ENCODE results near the gene MYLIP.
"Not testable (repeated sequence)": the region's sequence is repeated elsewhere in the genome, so short reads cannot be mapped to it uniquely, and the experiment has no call there.

MYLIP gene

DNA sequence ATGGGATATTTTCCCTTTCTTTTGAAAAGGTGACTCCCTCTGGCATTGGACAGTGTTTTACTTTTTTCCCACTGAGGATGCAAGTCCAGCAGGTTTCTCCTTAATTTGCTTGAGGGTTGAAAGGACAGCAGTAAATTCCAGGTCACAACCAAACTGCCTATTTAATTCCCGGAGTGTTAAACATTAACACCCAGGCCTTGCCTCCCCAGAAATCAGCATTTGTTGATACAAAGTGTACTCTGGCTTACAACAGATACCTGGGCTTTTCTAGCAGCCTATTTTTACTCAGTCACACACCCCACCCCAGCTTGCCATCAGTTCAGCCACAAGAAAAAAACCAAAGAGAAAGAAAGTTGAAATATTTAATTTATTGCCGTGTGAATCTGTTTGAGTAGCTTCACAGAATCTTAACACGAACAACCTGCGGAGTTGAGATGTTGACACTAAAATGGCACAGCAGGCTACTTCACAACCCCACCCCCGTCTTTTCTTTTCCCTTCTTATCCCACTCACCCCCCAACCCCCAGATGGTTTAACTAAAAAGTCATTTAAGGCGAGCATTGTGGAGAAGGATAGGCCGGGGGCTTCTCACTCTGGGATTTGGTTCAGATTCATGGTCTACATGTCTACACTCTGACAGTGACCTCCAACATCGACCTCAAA is 45.7 kb downstream of the MYLIP start:
- Histone ChIP-seq H2AFZ (ENCODE audit: low read depth, low read length) (no peak overlapping the region), H3K36me3 (ENCODE audit: insufficient read depth, low read length) (no peaks in the 10 kb centered on the region), H3K27me3 (ENCODE audit: insufficient read depth, low read length) (peaks cover 22% of the 10 kb centered on the region), H3K4me3 (ENCODE audit: low read length) (no peak overlapping the region), H3K9me3 (ENCODE audit: low read length) (no peaks in the 10 kb centered on the region), H3K4me1 (ENCODE audit: insufficient read depth, low read length) (peaks cover 4% of the 10 kb centered on the region)

- H3K9me3 ChIP-seq (ENCODE audit: low read length); H3K4me1 ChIP-seq (ENCODE audit: insufficient read depth, low read length): not testable (repeated sequence)
Measured at GRCh38 chr6:16176600-16176999, 47.7 kb downstream of the MYLIP start.

GRCh38 chr6:16177881-16178280 is 49.0 kb downstream of the MYLIP start:
- Histone ChIP-seq H3K4me1 (ENCODE audit: insufficient read depth, low read length) (peaks cover 4% of the 10 kb centered on the region), H3K27me3 (ENCODE audit: insufficient read depth, low read length) (peaks cover 19% of the 10 kb centered on the region), H3K4me3 (ENCODE audit: low read length) (no peak overlapping the region), H3K36me3 (ENCODE audit: insufficient read depth, low read length) (no peaks in the 10 kb centered on the region), H2AFZ (ENCODE audit: low read depth, low read length) (no peak overlapping the region), H3K9me3 (ENCODE audit: low read length) (no peaks in the 10 kb centered on the region)

More at GRCh38 chr6:16176600-16176999, 47.7 kb downstream of the MYLIP start:
- peaks cover 19% of the 10 kb centered on the region for H3K27me3 ChIP-seq (ENCODE audit: insufficient read depth, low read length)
- H3K36me3 ChIP-seq (ENCODE audit: insufficient read depth, low read length); H3K4me3 ChIP-seq (ENCODE audit: low read length); H2AFZ ChIP-seq (ENCODE audit: low read depth, low read length): not testable (repeated sequence)

DNA sequence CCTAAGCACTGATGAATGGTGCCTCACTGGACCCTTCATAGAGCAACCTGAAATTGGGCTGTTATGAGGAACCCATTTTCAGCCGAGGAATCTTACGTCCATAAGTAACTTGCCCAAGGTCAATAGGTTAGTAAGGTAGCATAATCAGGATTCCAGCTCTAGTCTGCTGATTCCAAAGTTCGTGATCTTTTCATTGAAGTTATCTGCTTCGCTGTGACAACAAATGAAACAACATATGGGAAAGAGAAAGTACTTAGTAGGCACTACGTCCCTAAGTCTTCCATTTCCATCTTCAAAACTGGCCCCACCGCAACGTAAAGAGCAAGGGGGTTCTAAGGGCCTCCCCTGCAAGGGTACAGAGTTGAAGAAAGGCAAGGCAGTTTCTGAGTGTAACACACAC is 49.5 kb downstream of the MYLIP start:
- H3K4me3 ChIP-seq (ENCODE audit: low read length): no peak overlapping the region
- H2AFZ ChIP-seq (ENCODE audit: low read depth, low read length): no peak overlapping the region
- H3K27me3 ChIP-seq (ENCODE audit: insufficient read depth, low read length): peaks cover 18% of the 10 kb centered on the region
- no peaks in the 10 kb centered on the region for H3K36me3 ChIP-seq (ENCODE audit: insufficient read depth, low read length)
- no peaks in the 10 kb centered on the region for H3K9me3 ChIP-seq (ENCODE audit: low read length)
- H3K4me1 ChIP-seq (ENCODE audit: insufficient read depth, low read length): peaks cover 4% of the 10 kb centered on the region

DNA sequence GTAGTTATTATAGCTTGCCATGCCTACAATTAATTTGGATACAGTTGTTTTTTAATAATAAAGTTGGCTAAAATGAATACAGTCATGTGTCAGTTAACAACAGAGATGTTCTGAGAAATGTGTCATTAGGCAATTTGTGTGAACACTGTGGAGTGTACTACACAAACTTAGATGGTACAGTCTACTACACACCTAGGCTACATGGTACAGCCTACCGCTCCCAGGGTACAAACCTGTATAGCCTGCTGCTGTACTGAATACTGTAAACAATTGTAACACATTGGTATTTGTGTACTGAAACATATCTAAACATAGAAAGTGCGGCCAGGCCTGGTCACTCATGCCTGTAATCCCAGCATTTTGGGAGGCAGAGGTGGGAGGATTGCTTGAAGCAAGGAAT is 50.2 kb downstream of the MYLIP start:
- no peaks in the 10 kb centered on the region for H3K36me3 ChIP-seq (ENCODE audit: insufficient read depth, low read length)
- H3K9me3 ChIP-seq (ENCODE audit: low read length): no peaks in the 10 kb centered on the region
- H3K4me1 ChIP-seq (ENCODE audit: insufficient read depth, low read length): peaks cover 4% of the 10 kb centered on the region
- H3K4me3 ChIP-seq (ENCODE audit: low read length): no peak overlapping the region
- H2AFZ ChIP-seq (ENCODE audit: low read depth, low read length): no peak overlapping the region
- H3K27me3 ChIP-seq (ENCODE audit: insufficient read depth, low read length): peaks cover 16% of the 10 kb centered on the region

DNA sequence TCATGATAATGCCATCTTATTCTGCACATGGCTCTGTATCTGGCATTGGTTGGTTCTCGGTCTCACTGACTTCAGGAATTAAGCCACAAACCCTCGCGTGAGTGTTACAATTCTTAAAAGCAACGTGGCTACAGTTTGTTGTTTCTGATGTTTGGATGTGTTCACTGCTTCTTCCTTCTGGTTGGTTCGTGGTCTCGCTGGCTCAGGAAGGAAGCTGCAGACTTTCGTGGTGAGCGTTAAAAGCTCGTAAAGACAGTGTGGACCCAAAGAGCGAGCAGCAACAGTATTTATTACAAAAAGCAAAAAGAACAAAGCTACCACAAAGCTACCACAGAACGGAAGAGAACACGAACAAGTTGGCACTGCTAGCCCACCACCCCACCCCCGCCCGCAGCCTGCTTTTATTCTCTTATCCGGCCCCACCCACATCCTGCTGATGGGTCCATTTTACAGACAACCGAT is 51.1 kb downstream of the MYLIP start:
- Histone ChIP-seq H3K36me3 (ENCODE audit: insufficient read depth, low read length) (no peaks in the 10 kb centered on the region), H2AFZ (ENCODE audit: low read depth, low read length) (no peak overlapping the region), H3K27me3 (ENCODE audit: insufficient read depth, low read length) (peaks cover 13% of the 10 kb centered on the region), H3K4me3 (ENCODE audit: low read length) (no peak overlapping the region), H3K4me1 (ENCODE audit: insufficient read depth, low read length) (no peaks in the 10 kb centered on the region), H3K9me3 (ENCODE audit: low read length) (no peaks in the 10 kb centered on the region)

DNA sequence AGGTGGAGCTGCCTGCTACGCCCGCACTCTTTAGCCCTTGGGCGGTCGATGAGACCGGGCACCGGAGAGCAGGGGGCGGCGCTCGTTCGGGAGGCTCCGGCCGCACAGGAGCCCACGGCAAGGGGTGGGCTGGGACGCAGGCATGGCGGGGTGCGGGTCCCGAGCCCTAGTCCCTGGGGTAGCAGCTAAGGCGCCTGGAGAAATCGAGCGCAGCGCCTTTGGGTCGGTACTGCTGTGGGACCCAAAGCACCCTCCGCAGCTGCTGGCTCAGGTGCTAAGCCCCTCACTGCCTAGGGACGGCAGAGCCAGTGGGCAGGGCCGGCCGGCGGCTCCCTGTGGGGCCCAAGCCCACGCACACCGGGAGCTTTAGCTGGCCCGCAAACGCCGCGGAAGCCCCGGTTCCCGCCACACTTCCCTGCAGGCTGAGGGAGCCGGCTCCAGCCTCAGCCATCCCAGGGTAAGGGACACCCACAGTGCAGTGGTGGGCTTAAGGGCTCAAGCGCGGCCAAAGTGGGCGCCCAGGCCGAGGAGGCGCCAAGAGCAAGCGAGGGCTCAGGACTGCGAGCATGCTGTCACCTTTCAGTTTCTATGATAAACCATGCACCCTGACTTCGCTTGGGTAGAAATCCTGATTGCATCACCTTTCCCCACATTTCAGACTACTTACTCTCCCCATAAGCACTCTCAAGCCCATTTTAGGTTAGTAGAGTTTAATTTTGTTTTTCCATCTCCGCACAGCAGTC is 52.0 kb downstream of the MYLIP start:
- H3K4me3 ChIP-seq (ENCODE audit: low read length): no peak overlapping the region

DNA sequence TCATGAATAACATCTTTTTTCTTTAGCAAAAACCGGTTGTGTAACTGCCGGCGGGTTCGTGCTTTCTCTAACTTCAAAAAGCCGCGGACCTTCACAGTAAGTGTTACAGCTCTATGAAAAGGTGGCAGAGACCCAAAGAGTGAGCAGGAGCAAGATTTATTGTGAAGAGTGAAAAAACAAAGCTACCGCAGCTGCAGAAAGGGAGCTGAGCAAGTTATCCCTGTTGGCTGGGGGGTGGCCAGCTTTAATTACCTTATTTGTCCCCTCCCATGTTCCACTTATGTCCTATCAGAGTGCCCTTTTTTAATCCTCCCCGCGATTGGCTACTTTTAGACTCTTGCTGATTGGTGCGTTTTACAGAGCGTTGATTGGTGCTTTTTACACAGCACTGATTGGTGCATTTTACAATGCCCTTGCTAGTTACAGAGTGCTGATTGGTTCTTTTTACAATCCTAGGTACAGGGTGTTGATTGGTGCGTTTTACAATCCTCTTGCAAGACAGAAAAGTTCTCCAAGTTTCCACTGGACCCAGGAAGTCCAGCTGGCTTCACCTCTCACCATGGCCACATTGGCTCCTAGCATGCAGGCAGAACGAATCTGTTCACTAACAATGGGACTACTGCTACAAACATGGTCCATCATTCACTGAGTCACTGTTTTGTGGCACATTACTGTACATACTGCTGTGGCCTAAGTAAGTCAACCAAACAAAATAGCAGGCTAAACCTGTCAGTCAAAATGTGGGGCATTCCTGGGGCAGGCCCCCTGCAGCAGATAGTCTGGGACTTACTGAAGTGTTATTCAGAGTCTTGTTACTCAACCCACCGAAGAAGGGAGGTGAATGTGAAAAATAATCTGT is 52.8 kb downstream of the MYLIP start:
- Histone ChIP-seq H3K36me3 (ENCODE audit: insufficient read depth, low read length) (no peaks in the 10 kb centered on the region), H3K4me3 (ENCODE audit: low read length) (no peak overlapping the region), H3K4me1 (ENCODE audit: insufficient read depth, low read length) (no peaks in the 10 kb centered on the region), H2AFZ (ENCODE audit: low read depth, low read length) (no peak overlapping the region), H3K27me3 (ENCODE audit: insufficient read depth, low read length) (peaks cover 14% of the 10 kb centered on the region), H3K9me3 (ENCODE audit: low read length) (no peaks in the 10 kb centered on the region)

More for the DNA sequence above, 52.0 kb downstream of the MYLIP start:
- H3K4me1 ChIP-seq (ENCODE audit: insufficient read depth, low read length): no peaks in the 10 kb centered on the region
- no peaks in the 10 kb centered on the region for H3K36me3 ChIP-seq (ENCODE audit: insufficient read depth, low read length)
- H3K27me3 ChIP-seq (ENCODE audit: insufficient read depth, low read length): peaks cover 11% of the 10 kb centered on the region
- no peaks in the 10 kb centered on the region for H3K9me3 ChIP-seq (ENCODE audit: low read length)
- H2AFZ ChIP-seq (ENCODE audit: low read depth, low read length): no peak overlapping the region

- Histone ChIP-seq H2AFZ (ENCODE audit: low read depth, low read length) (no peak overlapping the region), H3K36me3 (ENCODE audit: insufficient read depth, low read length) (no peaks in the 10 kb centered on the region), H3K27me3 (ENCODE audit: insufficient read depth, low read length) (peaks cover 20% of the 10 kb centered on the region), H3K9me3 (ENCODE audit: low read length) (no peaks in the 10 kb centered on the region), H3K4me3 (ENCODE audit: low read length) (no peak overlapping the region), H3K4me1 (ENCODE audit: insufficient read depth, low read length) (no peaks in the 10 kb centered on the region)
Measured at GRCh38 chr6:16183187-16183664, 54.3 kb downstream of the MYLIP start.

DNA sequence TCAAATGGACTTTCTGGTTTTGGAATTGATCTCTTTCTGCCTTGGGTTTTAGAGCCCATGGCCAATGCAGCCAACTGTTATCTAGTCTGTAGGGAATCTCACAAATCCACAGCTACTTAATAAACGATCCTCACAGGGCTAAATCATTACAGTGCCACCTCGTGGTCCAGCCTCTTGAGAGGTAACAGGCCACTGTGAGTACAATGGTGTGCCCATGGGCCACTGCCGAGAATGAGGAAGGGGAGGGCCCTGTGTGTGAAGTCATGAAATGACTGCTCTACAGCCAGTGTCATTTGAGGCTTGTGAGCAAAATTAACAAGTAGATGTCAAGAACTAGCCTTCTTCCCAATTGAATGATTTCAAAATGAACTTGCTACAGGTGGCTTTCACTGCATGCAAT is 55.2 kb downstream of the MYLIP start:
- no peaks in the 10 kb centered on the region for H3K4me1 ChIP-seq (ENCODE audit: insufficient read depth, low read length)
- no peak overlapping the region for H3K4me3 ChIP-seq (ENCODE audit: low read length)
- peaks cover 21% of the 10 kb centered on the region for H3K27me3 ChIP-seq (ENCODE audit: insufficient read depth, low read length)
- H2AFZ ChIP-seq (ENCODE audit: low read depth, low read length): no peak overlapping the region
- no peaks in the 10 kb centered on the region for H3K9me3 ChIP-seq (ENCODE audit: low read length)
- H3K36me3 ChIP-seq (ENCODE audit: insufficient read depth, low read length): no peaks in the 10 kb centered on the region

- H3K27me3 ChIP-seq (ENCODE audit: insufficient read depth, low read length): peaks cover 21% of the 10 kb centered on the region
- no peak overlapping the region for H3K4me3 ChIP-seq (ENCODE audit: low read length)
- no peaks in the 10 kb centered on the region for H3K4me1 ChIP-seq (ENCODE audit: insufficient read depth, low read length)
- H2AFZ ChIP-seq (ENCODE audit: low read depth, low read length): no peak overlapping the region
- H3K36me3 ChIP-seq (ENCODE audit: insufficient read depth, low read length): no peaks in the 10 kb centered on the region
- no peaks in the 10 kb centered on the region for H3K9me3 ChIP-seq (ENCODE audit: low read length)
Measured at GRCh38 chr6:16184551-16184950, 55.7 kb downstream of the MYLIP start.

DNA sequence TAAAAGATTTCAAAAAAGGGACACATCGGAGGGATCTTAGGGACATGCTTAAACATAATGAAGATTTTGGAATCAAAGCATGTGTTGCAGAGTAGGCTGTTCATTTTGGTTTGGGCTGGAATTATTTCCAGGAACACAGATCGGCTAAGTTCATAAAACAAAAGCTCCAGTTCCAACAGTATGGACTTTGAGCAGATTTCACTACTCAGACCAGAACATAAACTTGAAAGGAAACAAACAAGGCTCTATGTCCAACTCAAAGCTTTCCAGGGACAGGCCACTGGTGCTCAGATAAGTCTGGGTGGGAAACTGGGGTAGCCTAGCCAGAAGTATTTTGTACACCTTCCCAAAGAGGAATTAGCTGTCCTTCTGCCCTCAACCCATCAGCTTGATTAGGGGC is 58.3 kb downstream of the MYLIP start:
- H3K4me3 ChIP-seq (ENCODE audit: low read length): no peak overlapping the region
- no peak overlapping the region for H2AFZ ChIP-seq (ENCODE audit: low read depth, low read length)
- no peaks in the 10 kb centered on the region for H3K4me1 ChIP-seq (ENCODE audit: insufficient read depth, low read length)
- H3K9me3 ChIP-seq (ENCODE audit: low read length): no peaks in the 10 kb centered on the region
- peaks cover 29% of the 10 kb centered on the region for H3K27me3 ChIP-seq (ENCODE audit: insufficient read depth, low read length)
- no peaks in the 10 kb centered on the region for H3K36me3 ChIP-seq (ENCODE audit: insufficient read depth, low read length)

- Histone ChIP-seq H3K36me3 (ENCODE audit: insufficient read depth, low read length) (no peaks in the 10 kb centered on the region), H2AFZ (ENCODE audit: low read depth, low read length) (no peak overlapping the region), H3K9me3 (ENCODE audit: low read length) (no peaks in the 10 kb centered on the region), H3K27me3 (ENCODE audit: insufficient read depth, low read length) (peaks cover 30% of the 10 kb centered on the region), H3K4me3 (ENCODE audit: low read length) (no peak overlapping the region), H3K4me1 (ENCODE audit: insufficient read depth, low read length) (no peaks in the 10 kb centered on the region)
Measured at GRCh38 chr6:16190214-16190613, 61.3 kb downstream of the MYLIP start.

Measured in neuron (in vitro differentiated cells).